Measurements from ENCODE around the gene BBOX1. TPM values are rescaled to one million over a fixed set of nuclear protein-coding genes. Genes with fewer than 3 reads are reported as not detected.

BBOX1 gene
- polyA plus RNA-seq, 2 of the 4 experiments (the other 2 are of a cell fraction), result not detected

DNA sequence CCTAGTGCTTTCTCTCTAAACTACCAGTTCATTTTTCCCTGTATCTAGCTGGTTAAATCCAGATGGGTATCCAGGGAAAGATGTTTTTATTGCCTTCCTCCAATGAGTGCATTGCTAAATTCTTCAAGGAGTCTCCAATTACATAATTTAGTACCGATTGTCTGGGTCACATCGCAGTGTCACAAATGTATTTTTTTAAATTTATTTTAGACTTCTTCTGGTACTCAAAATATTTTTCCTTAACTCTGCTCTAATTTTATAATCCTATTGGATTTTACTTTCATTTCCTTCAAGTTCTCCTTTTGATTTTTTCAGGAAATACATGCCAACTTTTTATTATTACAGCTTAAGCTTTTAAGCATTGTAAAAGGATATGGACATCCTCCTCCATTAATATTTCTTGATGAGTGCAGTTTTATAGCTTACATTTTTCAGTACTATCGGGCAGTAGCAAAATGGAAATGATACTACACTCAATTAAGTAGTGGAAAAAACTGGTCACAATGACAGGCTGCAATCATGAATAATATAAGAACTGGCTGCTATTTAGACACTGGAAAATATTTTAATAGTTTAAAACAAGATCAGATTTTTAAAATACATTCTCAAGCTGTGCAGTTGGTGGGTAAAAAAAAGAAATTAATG is 20.3 kb downstream of the BBOX1 start:
- POLR2A ChIA-PET, result no interaction called here
- no peak for DNase-seq (ENCODE audit: low read depth in 1 of 2, low spot score in 1 of 2)
- H3K9me3 ChIP-seq, result no peaks in the 10 kb centered on the region
- no peak overlapping the region for H3K4me3 ChIP-seq
- H3K4me2 ChIP-seq, result no peak overlapping the region
- CTCF ChIA-PET, result no interaction called here
- TF ChIP-seq KDM1A (IDR thresholded peaks at IDR 0.05; ENCODE audit: low read depth), result no peak
- H3K27ac ChIP-seq, result no peak overlapping the region
- WGBS (ENCODE audit: missing lambda C conversion rate), result 29% methylated on average over 3 of the region's 3 CpGs
- ATAC-seq, result no peak
- no peak for FAIRE-seq
- H3K4me1 ChIP-seq, result no peaks in the 10 kb centered on the region

DNA sequence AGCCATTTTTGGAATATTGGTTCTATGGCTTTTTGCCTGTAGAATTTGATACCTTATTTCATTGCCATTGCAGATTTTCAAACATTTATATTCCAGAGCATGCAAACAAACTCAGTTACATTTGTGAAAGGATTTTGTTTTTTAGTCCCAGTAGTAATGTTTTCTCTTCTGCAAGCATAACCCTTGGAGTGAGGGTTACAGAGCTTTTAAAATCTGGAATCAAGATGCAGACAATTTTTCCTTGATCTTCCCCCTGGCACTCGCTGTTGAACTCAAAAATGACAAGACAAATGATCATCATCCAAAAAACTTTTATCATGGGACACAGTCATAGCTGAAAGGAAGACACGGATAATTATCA is 20.8 kb downstream of the BBOX1 start:
- ATAC-seq (no peak), FAIRE-seq (no peak), DNase-seq (ENCODE audit: low read depth in 1 of 2, low spot score in 1 of 2) (no peak)
- H3K9me3 ChIP-seq, result no peaks in the 10 kb centered on the region
- H3K4me2 ChIP-seq, result no peak overlapping the region
- TF ChIP-seq POLR2AphosphoS2 (conservative IDR thresholded peaks at IDR 0.05; ENCODE audit: low read length) (no peak), NPAS2 (CRISPR knock-in tag; IDR thresholded peaks at IDR 0.05; ENCODE audit: borderline replicate concordance) (no peak), RARB (CRISPR knock-in tag; IDR thresholded peaks at IDR 0.05) (no peak)
- TF ChIP-seq, protein P1, sequence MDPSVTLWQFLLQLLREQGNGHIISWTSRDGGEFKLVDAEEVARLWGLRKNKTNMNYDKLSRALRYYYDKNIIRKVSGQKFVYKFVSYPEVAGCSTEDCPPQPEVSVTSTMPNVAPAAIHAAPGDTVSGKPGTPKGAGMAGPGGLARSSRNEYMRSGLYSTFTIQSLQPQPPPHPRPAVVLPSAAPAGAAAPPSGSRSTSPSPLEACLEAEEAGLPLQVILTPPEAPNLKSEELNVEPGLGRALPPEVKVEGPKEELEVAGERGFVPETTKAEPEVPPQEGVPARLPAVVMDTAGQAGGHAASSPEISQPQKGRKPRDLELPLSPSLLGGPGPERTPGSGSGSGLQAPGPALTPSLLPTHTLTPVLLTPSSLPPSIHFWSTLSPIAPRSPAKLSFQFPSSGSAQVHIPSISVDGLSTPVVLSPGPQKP (IDR thresholded peaks at IDR 0.05; ENCODE audit: low read depth, low read length), result no peak
- TF ChIP-seq, protein P2, sequence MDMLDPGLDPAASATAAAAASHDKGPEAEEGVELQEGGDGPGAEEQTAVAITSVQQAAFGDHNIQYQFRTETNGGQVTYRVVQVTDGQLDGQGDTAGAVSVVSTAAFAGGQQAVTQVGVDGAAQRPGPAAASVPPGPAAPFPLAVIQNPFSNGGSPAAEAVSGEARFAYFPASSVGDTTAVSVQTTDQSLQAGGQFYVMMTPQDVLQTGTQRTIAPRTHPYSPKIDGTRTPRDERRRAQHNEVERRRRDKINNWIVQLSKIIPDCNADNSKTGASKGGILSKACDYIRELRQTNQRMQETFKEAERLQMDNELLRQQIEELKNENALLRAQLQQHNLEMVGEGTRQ (IDR thresholded peaks at IDR 0.05), result no peak
- POLR2A ChIA-PET, result no interaction called here
- no peaks in the 10 kb centered on the region for H3K4me1 ChIP-seq
- 10% methylated on average over 2 of the region's 2 CpGs for WGBS (ENCODE audit: missing lambda C conversion rate)
- CTCF ChIA-PET, result no interaction called here
- no peak overlapping the region for H3K27ac ChIP-seq
- H3K4me3 ChIP-seq, result no peak overlapping the region

DNA sequence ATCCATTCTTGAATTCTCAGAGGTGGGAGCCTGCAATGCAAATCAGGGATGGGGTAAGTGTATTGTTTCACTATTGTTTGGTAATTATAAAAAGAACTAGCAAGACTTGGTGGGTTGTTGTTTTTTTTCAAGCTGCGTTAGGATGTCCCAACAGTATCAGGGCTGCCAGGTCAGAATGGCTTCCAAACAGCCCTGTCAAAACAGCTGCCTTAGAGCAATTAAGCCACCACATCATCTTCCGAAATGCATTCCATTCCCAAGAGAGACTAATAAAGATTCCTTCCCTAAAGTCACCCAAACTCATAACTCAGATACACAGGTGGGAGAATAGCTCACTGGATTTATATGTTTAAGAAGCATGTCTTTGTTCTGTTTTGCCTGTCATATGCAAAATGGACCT is 23.5 kb downstream of the BBOX1 start:
- ChIA-PET CTCF (no interaction called here), POLR2A (no interaction called here)
- FAIRE-seq, result no peak

More for the DNA sequence above, 23.5 kb downstream of the BBOX1 start:
- H3K4me2 ChIP-seq, result no peak overlapping the region
- H3K4me1 ChIP-seq, result no peaks in the 10 kb centered on the region
- no peak overlapping the region for H3K27ac ChIP-seq
- ATAC-seq (no peak), DNase-seq (ENCODE audit: low read depth in 1 of 2, low spot score in 1 of 2) (no peak)
- TF ChIP-seq ZC3H11A (IDR thresholded peaks at IDR 0.05) (no peak), RFX5 (IDR thresholded peaks at IDR 0.05) (no peak), EHF (CRISPR knock-in tag; IDR thresholded peaks at IDR 0.05) (no peak), MYC (IDR thresholded peaks at IDR 0.05; ENCODE audit: borderline replicate concordance, low read length) (no peak), ZSCAN20 (CRISPR knock-in tag; IDR thresholded peaks at IDR 0.05) (no peak), EP300 (IDR thresholded peaks at IDR 0.05) (no peak), FOSB (CRISPR knock-in tag; IDR thresholded peaks at IDR 0.05) (no peak), JUN (IDR thresholded peaks at IDR 0.05) (no peak), SMC3 (IDR thresholded peaks at IDR 0.05) (no peak), POLR2A (IDR thresholded peaks at IDR 0.05; ENCODE audit: low read length) (no peak)
- TF ChIP-seq, protein P3, sequence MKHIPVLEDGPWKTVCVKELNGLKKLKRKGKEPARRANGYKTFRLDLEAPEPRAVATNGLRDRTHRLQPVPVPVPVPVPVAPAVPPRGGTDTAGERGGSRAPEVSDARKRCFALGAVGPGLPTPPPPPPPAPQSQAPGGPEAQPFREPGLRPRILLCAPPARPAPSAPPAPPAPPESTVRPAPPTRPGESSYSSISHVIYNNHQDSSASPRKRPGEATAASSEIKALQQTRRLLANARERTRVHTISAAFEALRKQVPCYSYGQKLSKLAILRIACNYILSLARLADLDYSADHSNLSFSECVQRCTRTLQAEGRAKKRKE (CRISPR knock-in tag; IDR thresholded peaks at IDR 0.05; ENCODE audit: low read depth), result no peak
- TF ChIP-seq, protein P4, sequence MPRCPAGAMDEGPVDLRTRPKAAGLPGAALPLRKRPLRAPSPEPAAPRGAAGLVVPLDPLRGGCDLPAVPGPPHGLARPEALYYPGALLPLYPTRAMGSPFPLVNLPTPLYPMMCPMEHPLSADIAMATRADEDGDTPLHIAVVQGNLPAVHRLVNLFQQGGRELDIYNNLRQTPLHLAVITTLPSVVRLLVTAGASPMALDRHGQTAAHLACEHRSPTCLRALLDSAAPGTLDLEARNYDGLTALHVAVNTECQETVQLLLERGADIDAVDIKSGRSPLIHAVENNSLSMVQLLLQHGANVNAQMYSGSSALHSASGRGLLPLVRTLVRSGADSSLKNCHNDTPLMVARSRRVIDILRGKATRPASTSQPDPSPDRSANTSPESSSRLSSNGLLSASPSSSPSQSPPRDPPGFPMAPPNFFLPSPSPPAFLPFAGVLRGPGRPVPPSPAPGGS (IDR thresholded peaks at IDR 0.05), result no peak
- TF ChIP-seq, protein P5, sequence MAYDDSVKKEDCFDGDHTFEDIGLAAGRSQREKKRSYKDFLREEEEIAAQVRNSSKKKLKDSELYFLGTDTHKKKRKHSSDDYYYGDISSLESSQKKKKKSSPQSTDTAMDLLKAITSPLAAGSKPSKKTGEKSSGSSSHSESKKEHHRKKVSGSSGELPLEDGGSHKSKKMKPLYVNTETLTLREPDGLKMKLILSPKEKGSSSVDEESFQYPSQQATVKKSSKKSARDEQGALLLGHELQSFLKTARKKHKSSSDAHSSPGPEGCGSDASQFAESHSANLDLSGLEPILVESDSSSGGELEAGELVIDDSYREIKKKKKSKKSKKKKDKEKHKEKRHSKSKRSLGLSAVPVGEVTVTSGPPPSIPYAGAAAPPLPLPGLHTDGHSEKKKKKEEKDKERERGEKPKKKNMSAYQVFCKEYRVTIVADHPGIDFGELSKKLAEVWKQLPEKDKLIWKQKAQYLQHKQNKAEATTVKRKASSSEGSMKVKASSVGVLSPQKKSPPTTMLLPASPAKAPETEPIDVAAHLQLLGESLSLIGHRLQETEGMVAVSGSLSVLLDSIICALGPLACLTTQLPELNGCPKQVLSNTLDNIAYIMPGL (CRISPR knock-in tag; IDR thresholded peaks at IDR 0.05; ENCODE audit: borderline replicate concordance), result no peak
- 37% methylated on average over 2 of the region's 2 CpGs for WGBS (ENCODE audit: missing lambda C conversion rate)
- H3K9me3 ChIP-seq, result no peaks in the 10 kb centered on the region
- no peak overlapping the region for H3K4me3 ChIP-seq
